Measurements from ENCODE around the gene HOXA6. TPM values are rescaled to one million over a fixed set of nuclear protein-coding genes. Genes with fewer than 3 reads are reported as not detected.
A peak's percentile ranks its signal among the peaks of the same experiment; 100 is the strongest.

HOXA6 gene
- total RNA-seq, 1 donor from 2014 or later, result not detected

GRCh38 chr7:27161214-27161720, 13.7 kb upstream of the HOXA6 start:
- no peak for DNase-seq

GRCh38 chr7:27160546-27161213, 13.1 kb upstream of the HOXA6 start:
- DNase-seq, result peak; percentile 94

GRCh38 chr7:27160145-27160545, 12.6 kb upstream of the HOXA6 start:
- no peak for DNase-seq

GRCh38 chr7:27159266-27160144, 11.9 kb upstream of the HOXA6 start:
- DNase-seq, result no peak

- DNase-seq, result no peak
These were observed 11.1 kb upstream of the HOXA6 start for GRCh38 chr7:27158436-27159265.

GRCh38 chr7:27157702-27158431, 10.3 kb upstream of the HOXA6 start:
- no peak for DNase-seq

GRCh38 chr7:27156916-27157701, 9.5 kb upstream of the HOXA6 start:
- no peak for DNase-seq

- DNase-seq, result no peak
These were observed 8.9 kb upstream of the HOXA6 start, which contains the start of gene HOXA7 for GRCh38 chr7:27156508-27156898. Gene HOXA7, minus strand, starts transcription at chr7:27156675. Its CDS starts 130 bp downstream, at chr7:27156545.

GRCh38 chr7:27155816-27156507, 8.4 kb upstream of the HOXA6 start:
- DNase-seq, result no peak

GRCh38 chr7:27154901-27155815, 7.6 kb upstream of the HOXA6 start:
- no peak for DNase-seq

GRCh38 chr7:27154369-27154768, 6.8 kb upstream of the HOXA6 start:
- DNase-seq, result no peak

GRCh38 chr7:27153526-27153925, 6.0 kb upstream of the HOXA6 start:
- DNase-seq, result no peak

- no peak for DNase-seq
These were observed 5.4 kb upstream of the HOXA6 start for GRCh38 chr7:27152816-27153442.

- DNase-seq, result no peak
These were observed 4.6 kb upstream of the HOXA6 start, which contains the start of gene HOXA3 for GRCh38 chr7:27151931-27152815. Gene HOXA3, minus strand, starts transcription at chr7:27152583. Its CDS starts 41,943 bp downstream, at chr7:27110640.

GRCh38 chr7:27151341-27151930, 3.9 kb upstream of the HOXA6 start:
- no peak for DNase-seq

GRCh38 chr7:27150568-27151340, 3.2 kb upstream of the HOXA6 start:
- DNase-seq, result peak; percentile 85

Data from tongue (tissue), 2 donors.